HG03139 (cell line): ENCODE data around the gene NRF1.
"Not testable (repeated sequence)": the region's sequence is repeated elsewhere in the genome, so short reads cannot be mapped to it uniquely, and the experiment has no call there.

ENCODE experiments used
- ATAC-seq: cut with Tn5 transposase; IDR thresholded peaks from one replicate; pipeline ENCODE4 v1.9.1; 2021; ENCODE audit not compliant: unreplicated experiment

NRF1 gene

GRCh38 chr7:129780257-129780973, 168.9 kb downstream of the NRF1 start:
- no peak for ATAC-seq

GRCh38 chr7:129780974-129781927, 169.7 kb downstream of the NRF1 start:
- ATAC-seq = no peak

DNA sequence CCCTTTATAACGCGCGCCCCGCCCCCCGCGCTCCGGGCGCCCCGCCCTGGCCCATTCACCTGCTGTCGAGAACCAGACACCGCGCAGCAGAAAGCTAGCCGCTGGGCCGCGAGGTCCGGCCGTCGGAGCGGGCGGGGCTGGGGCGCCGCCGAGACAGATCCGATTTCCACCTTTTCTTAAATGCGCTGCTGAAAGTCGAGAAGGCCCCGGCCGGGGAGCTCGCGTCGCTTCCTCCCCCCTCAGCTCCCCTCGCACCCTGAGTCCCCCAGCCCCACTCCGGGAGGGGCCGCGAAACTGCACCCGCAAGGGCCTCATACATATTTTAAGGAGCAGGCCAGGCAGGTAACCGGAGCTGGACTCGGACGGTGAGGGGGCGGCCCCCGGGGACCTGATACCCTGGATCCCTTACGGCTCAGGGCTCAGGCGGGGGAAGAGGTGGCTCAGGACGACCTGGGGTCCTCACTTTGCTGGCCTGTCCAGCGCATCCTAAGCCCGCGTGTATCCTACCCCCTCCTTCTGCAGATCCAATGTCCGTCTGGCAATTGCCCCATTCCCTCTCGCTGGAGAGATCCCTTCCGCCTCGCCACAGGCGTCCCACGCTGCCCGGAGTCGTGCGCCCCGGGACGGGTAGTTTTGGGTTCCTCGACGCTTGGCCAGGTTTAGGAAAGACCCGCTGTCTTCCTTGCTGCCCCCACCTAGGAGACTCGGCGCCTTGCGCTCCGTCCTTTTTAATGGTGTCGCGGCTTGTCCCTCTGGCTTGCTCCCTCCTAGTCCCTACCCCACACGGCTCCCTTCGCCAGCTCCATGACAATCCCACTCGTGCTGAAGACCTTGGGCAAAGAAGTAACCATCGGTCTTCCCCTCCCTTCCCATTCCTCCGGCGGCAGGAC, 170.7 kb downstream of the NRF1 start:
- no peak for ATAC-seq

- no peak for ATAC-seq
Observed at GRCh38 chr7:129782818-129783583, 171.5 kb downstream of the NRF1 start.

DNA sequence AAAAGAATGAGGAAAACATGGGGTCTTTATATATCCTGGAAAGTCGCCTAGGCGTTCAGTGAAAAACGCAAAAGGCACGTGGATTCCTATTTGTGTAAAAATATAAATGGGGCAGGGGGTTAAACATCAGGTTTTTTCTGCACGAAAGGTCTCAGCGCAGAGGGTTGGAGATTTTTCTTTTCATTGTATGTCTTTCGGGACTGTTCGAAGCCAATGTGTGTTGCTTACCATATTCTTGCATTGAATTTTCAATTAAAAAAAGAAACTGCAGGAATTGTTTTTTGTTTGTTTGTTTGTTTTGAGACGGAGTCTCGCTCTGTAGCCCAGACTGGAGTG, 172.0 kb downstream of the NRF1 start:
- ATAC-seq = no peak

DNA sequence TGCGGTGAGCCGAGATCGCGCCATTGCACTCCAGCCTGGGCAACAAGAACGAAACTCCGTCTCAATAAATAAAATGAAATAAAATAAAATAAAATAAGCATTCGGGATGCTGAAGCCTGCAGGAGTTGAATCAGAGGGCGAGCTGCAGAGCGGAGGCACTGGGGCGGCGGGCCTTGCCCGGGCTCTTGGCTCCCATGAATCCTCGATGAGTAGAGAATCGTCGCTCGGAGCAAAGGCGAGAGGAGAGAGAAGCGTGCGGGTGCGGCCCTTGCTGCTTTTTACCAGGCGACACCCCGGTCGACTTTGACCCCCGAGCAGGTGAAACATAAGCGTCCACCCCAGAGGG, 172.9 kb downstream of the NRF1 start:
- ATAC-seq = no peak

- no peak for ATAC-seq
Observed at GRCh38 chr7:129784783-129785684, 173.5 kb downstream of the NRF1 start.

GRCh38 chr7:129785685-129786514, 174.4 kb downstream of the NRF1 start:
- ATAC-seq = no peak

GRCh38 chr7:129786825-129787563, 175.5 kb downstream of the NRF1 start:
- no peak for ATAC-seq

GRCh38 chr7:129789000-129789399, 177.5 kb downstream of the NRF1 start:
- ATAC-seq = no peak

- ATAC-seq = no peak
Observed at GRCh38 chr7:129789652-129790051, 178.1 kb downstream of the NRF1 start.

DNA sequence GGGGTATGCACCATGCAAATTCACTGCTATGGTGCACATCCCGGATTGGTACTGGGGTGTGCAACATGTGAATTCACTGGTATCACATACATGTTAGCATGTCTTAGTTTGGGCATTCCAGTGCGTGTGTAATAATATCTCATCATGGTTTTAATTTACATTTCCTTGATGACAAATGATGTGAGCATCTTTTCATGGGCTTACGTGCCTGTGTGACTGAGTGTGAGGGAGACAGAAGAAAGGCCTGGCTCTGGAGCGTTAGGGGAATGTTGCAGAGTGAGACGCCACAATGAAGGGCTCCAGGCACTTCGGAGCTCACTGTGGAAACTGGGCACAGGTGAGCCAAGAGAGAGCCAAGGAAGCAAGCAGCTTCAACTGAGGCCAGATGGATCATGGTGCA, 178.6 kb downstream of the NRF1 start:
- no peak for ATAC-seq

GRCh38 chr7:129792721-129793120, 181.2 kb downstream of the NRF1 start:
- no peak for ATAC-seq

DNA sequence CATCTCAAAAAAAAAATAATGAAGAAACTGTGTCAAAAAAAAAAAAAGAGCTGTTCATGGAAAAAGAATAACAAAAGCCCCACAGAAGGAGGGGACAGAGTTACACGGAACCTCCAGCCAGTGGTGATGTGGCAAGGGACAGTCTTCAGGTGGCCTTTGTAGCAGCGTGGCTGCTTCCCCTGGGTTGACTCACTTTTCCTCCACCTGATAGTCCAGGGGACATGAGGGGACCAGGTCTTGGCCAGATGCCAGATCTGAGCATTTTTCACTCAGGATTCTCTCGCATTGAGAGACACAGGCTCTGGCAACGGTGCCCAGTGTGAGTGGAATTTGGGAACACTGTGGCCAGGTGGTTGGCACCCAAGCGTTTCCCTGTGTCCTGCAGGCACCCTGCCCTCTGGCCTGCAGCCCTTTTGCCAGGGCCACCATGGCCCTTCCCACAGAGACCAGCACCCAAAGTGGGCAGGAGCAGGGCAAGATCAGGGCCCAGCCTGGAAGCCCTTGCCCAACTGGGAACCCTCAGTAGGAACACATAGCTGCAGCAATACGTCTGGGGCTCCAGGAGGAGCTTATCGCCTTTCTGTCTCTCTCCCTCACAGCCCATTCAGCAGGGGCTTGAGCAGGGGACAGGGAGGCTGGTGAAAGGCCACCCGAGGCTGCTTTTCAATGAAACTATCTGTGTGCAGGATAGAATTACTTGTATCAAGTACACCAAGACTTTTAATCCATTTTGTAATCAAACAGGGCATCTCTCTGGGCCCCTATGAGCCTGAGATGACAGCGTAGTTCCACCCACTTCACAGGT, 182.2 kb downstream of the NRF1 start:
- ATAC-seq = no peak

GRCh38 chr7:129794461-129794860, 182.9 kb downstream of the NRF1 start:
- ATAC-seq = not testable (repeated sequence)

GRCh38 chr7:129796186-129796775, 184.8 kb downstream of the NRF1 start:
- ATAC-seq = no peak
